Measurements from ENCODE around the gene PLCB4. TPM values are rescaled to one million over a fixed set of nuclear protein-coding genes. Genes with fewer than 3 reads are reported as not detected.

PLCB4 gene
- total RNA-seq, 2 experiments from 2014 or later, result 0.06 TPM; not detected in 1

GRCh38 chr20:9179193-9179802, 110.4 kb downstream of the PLCB4 start:
- Histone ChIP-seq H3K4me1 (ENCODE audit: insufficient read depth, low read length) (no peaks in the 10 kb centered on the region), H3K36me3 (ENCODE audit: insufficient read depth, low read length) (no peaks in the 10 kb centered on the region), H3K9me3 (ENCODE audit: control insufficient read depth in 1 of 2, insufficient read depth in 1 of 2, low read length in 2 of 2) (no peaks in the 10 kb centered on the region), H3K4me3 (ENCODE audit: low read length) (no peak overlapping the region), H3K27ac (ENCODE audit: low read depth in 1 of 2, low read length in 2 of 2) (no peak overlapping the region), H3K27me3 (ENCODE audit: control insufficient read depth in 1 of 2, insufficient read depth in 2 of 2, low read length in 2 of 2) (no peaks in the 10 kb centered on the region)
- ATAC-seq (ENCODE audit: poor library complexity) (no peak), DNase-seq (no peak)
- POLR2A ChIA-PET, result no interaction called here
- TF ChIP-seq CTCF (IDR thresholded peaks at IDR 0.05), result no peak
- CTCF ChIA-PET, result no interaction called here
- Mint-ChIP-seq H3K9me3 (peaks cover 3% of the 10 kb centered on the region), H3K4me3 (no peak overlapping the region), H3K27ac (no peak overlapping the region), H3K27me3 (no peaks in the 10 kb centered on the region), H3K4me1 (ENCODE audit: low read depth) (no peaks in the 10 kb centered on the region), H3K36me3 (ENCODE audit: low read depth) (no peaks in the 10 kb centered on the region)
- intact Hi-C loops (cut with DNase I, micrococcal nuclease), result no loop called here

- Histone ChIP-seq H3K4me1 (ENCODE audit: insufficient read depth, low read length) (no peaks in the 10 kb centered on the region), H3K27me3 (ENCODE audit: control insufficient read depth in 1 of 2, insufficient read depth in 2 of 2, low read length in 2 of 2) (no peaks in the 10 kb centered on the region), H3K36me3 (ENCODE audit: insufficient read depth, low read length) (no peaks in the 10 kb centered on the region), H3K27ac (ENCODE audit: low read depth in 1 of 2, low read length in 2 of 2) (no peak overlapping the region), H3K9me3 (ENCODE audit: control insufficient read depth in 1 of 2, insufficient read depth in 1 of 2, low read length in 2 of 2) (no peaks in the 10 kb centered on the region), H3K4me3 (ENCODE audit: low read length) (no peak overlapping the region)
- no peaks in the 10 kb centered on the region for H3K4me1 Mint-ChIP-seq (ENCODE audit: low read depth)
- ATAC-seq (ENCODE audit: poor library complexity) (no peak), DNase-seq (no peak)
- H3K36me3 Mint-ChIP-seq (ENCODE audit: low read depth), result no peaks in the 10 kb centered on the region
- no peak for TF ChIP-seq CTCF (IDR thresholded peaks at IDR 0.05)
- CTCF ChIA-PET, result no interaction called here
- no peaks in the 10 kb centered on the region for H3K27me3 Mint-ChIP-seq
- H3K9me3 Mint-ChIP-seq, result peaks cover 3% of the 10 kb centered on the region
- H3K4me3 Mint-ChIP-seq, result no peak overlapping the region
- intact Hi-C loops (cut with DNase I, micrococcal nuclease), result no loop called here
- POLR2A ChIA-PET, result no interaction called here
- H3K27ac Mint-ChIP-seq, result no peak overlapping the region
Observed at GRCh38 chr20:9179867-9180266, 111.0 kb downstream of the PLCB4 start.

- Histone ChIP-seq H3K27me3 (ENCODE audit: control insufficient read depth in 1 of 2, insufficient read depth in 2 of 2, low read length in 2 of 2) (no peaks in the 10 kb centered on the region), H3K4me3 (ENCODE audit: low read length) (no peak overlapping the region), H3K36me3 (ENCODE audit: insufficient read depth, low read length) (no peaks in the 10 kb centered on the region), H3K4me1 (ENCODE audit: insufficient read depth, low read length) (no peaks in the 10 kb centered on the region), H3K27ac (ENCODE audit: low read depth in 1 of 2, low read length in 2 of 2) (no peak overlapping the region), H3K9me3 (ENCODE audit: control insufficient read depth in 1 of 2, insufficient read depth in 1 of 2, low read length in 2 of 2) (no peaks in the 10 kb centered on the region)
- no peaks in the 10 kb centered on the region for H3K36me3 Mint-ChIP-seq (ENCODE audit: low read depth)
- ATAC-seq (ENCODE audit: poor library complexity), result no peak
- no peak for TF ChIP-seq CTCF (IDR thresholded peaks at IDR 0.05)
- H3K4me1 Mint-ChIP-seq (ENCODE audit: low read depth), result no peaks in the 10 kb centered on the region
- no peak overlapping the region for H3K4me3 Mint-ChIP-seq
- H3K9me3 Mint-ChIP-seq, result peaks cover 3% of the 10 kb centered on the region
- ChIA-PET CTCF (no interaction called here), POLR2A (no interaction called here)
- no peak for DNase-seq
- intact Hi-C loops (cut with DNase I, micrococcal nuclease), result no loop called here
- H3K27me3 Mint-ChIP-seq, result no peaks in the 10 kb centered on the region
- no peak overlapping the region for H3K27ac Mint-ChIP-seq
Observed at GRCh38 chr20:9180481-9181257, 111.8 kb downstream of the PLCB4 start.

Data from CD4-positive, alpha-beta T cell (primary cell).